Panc1 (cell line): ENCODE data around the gene NTNG2. TPM values are rescaled to one million over a fixed set of nuclear protein-coding genes. Genes with fewer than 3 reads are reported as not detected.

Experiments used
- ATAC-seq: fragments of 200-7000 bp; cut with Tn5 transposase; 2 replicates; pipeline ENCODE4 v1.9.1; 2020; ENCODE audit warnings: mild to moderate bottlenecking, moderate library complexity
- BruUV-seq: library from RNA; stranded (reverse); fragments of 400-500 nt; replicated peaks from 2 replicates; lab custom pipeline; 2021; lab: Mats Ljungman, UMichigan
- CTCF ChIA-PET: fragments of 300-600 bp; sonication (Branson Sonifier 250); formaldehyde crosslinking; loops from one replicate; lab custom pipeline; 2022; ENCODE audit warnings: antibody characterized with exemption; lab: Charles Lee
- POLR2A ChIA-PET: fragments of 300-600 bp; sonication (Branson Sonifier 250); formaldehyde crosslinking; loops from one replicate; lab custom pipeline; 2022; ENCODE audit warnings: antibody characterized with exemption; lab: Charles Lee
- DNase-seq: peaks from one replicate; pipeline ENCODE4 v3.0.0-alpha.2; 2010; ENCODE audit warnings: low read depth, low spot score
- H3K27ac ChIP-seq: 2 replicates; pipeline ENCODE4 v1.5.1; 2011; ENCODE audit warnings: mild to moderate bottlenecking, low read length, inconsistent platforms
- H3K27me3 ChIP-seq: fragments of 200-500 bp; sonication (Bioruptor generic); 2 replicates; pipeline ENCODE4 v1.6.0; 2014; ENCODE audit warnings: low read length, inconsistent platforms; ENCODE audit not compliant: control insufficient read depth, insufficient read depth
- H3K36me3 ChIP-seq: fragments of 200-500 bp; sonication (Bioruptor generic); 2 replicates; pipeline ENCODE4 v1.5.1; 2014; ENCODE audit warnings: inconsistent platforms, mild to moderate bottlenecking, low read length, moderate library complexity; ENCODE audit not compliant: control insufficient read depth, insufficient read depth
- H3K4me1 ChIP-seq: 2 replicates; pipeline ENCODE4 v1.5.1; 2011; ENCODE audit warnings: inconsistent platforms, mild to moderate bottlenecking, low read length, moderate library complexity; ENCODE audit not compliant: control insufficient read depth, insufficient read depth
- H3K4me3 ChIP-seq, 2 experiments: 2 replicates each; pipeline ENCODE4 v1.5.1; 2011 to 2012; ENCODE audit warnings: low read depth in 2 of 2, low read length in 2 of 2, mild to moderate bottlenecking in 2 of 2, inconsistent platforms in 1 of 2, moderate library complexity in 1 of 2
- H3K9me3 ChIP-seq: fragments of 200-500 bp; sonication (Bioruptor generic); 2 replicates; pipeline ENCODE4 v1.5.1; 2014; ENCODE audit warnings: low read depth, mild to moderate bottlenecking, inconsistent platforms, low read length, moderate library complexity; ENCODE audit not compliant: control insufficient read depth, insufficient read depth
- POLR2AphosphoS5 ChIP-seq: IDR thresholded peaks from 2 replicates; pipeline ENCODE4 v1.6.1; 2012; ENCODE audit warnings: mild to moderate bottlenecking, low read depth, low read length, moderate library complexity
- SIN3A ChIP-seq: IDR thresholded peaks from 2 replicates; pipeline ENCODE4 v1.6.1; 2012; ENCODE audit warnings: low read depth, mild to moderate bottlenecking, low read length, moderate library complexity, borderline replicate concordance; ENCODE audit not compliant: insufficient read depth
- TCF7L2 ChIP-seq: IDR thresholded peaks from 2 replicates; pipeline ENCODE4 v1.6.1; 2011; ENCODE audit warnings: mild to moderate bottlenecking, low read depth, low read length, inconsistent platforms
- in situ Hi-C: cut with HindIII; loops from 2 replicates; pipeline ENCODE4 v1.10.0; 2016; ENCODE audit warnings: low sequenced_read_pairs, low pct_unique_long_range_greater_than_20kb
- intact Hi-C: fragments of 100-400 bp; cut with micrococcal nuclease; formaldehyde crosslinking; loops from one replicate; pipeline ENCODE4 v1.10.0; 2022; ENCODE audit not compliant: unreplicated experiment
- total RNA-seq: library from RNA; stranded (reverse); gene quantifications from one replicate; pipeline ENCODE4 v1.2.1, GENCODE V29; 2021; ENCODE audit not compliant: unreplicated experiment
- TF ChIP-seq, protein P1 (sequence below): fragments of 450-650 bp; IDR thresholded peaks from 2 replicates; pipeline ENCODE4 v1.5.1; 2017; ENCODE audit warnings: mild to moderate bottlenecking
- TF ChIP-seq, protein P2 (sequence below), 2 experiments: IDR thresholded peaks; 2 replicates each; pipeline ENCODE4 v1.6.1; 2011 to 2012; ENCODE audit warnings: low read depth in 2 of 2, control low read depth in 1 of 2, low read length in 1 of 2, mild to moderate bottlenecking in 1 of 2, moderate library complexity in 1 of 2; ENCODE audit not compliant: insufficient read depth in 1 of 2

Gene NTNG2
- total RNA-seq, 1 experiment from 2014 or later = 5.1 TPM

DNA sequence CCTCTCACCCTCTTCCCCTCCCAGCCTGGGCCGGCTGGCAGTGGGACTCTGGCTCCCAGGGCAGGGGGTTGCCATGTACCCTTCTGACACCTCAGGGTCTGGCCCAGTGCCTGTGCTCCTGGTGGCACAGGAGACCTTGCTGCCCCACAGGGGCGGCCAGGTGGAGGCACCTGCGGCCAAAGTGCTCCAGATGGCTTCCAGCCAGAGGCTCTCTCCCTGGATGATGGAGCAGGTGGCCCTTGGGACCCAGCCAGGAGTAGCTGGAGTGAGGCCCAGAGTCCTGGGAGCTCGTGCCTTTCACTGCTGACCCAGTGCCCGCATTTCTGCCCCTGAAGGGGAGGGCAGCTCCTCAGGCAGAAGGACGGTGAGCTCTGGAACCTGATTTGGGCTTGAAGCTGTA is 87.3 kb downstream of the NTNG2 start:
- ChIA-PET CTCF (no interaction called here), POLR2A (no interaction called here)
- H3K9me3 ChIP-seq = no peaks in the 10 kb centered on the region
- no peak overlapping the region for H3K27ac ChIP-seq
- H3K4me3 ChIP-seq = no peak overlapping the region
- DNase-seq (no peak), ATAC-seq (no peak)
- BruUV-seq = no TSS peak
- no peaks in the 10 kb centered on the region for H3K27me3 ChIP-seq
- intact Hi-C loops (no loop called here), in situ Hi-C loops (no loop called here)
- H3K36me3 ChIP-seq = no peaks in the 10 kb centered on the region
- TF ChIP-seq TCF7L2 (no peak), POLR2AphosphoS5 (no peak), SIN3A (no peak)
- TF ChIP-seq, protein P1, sequence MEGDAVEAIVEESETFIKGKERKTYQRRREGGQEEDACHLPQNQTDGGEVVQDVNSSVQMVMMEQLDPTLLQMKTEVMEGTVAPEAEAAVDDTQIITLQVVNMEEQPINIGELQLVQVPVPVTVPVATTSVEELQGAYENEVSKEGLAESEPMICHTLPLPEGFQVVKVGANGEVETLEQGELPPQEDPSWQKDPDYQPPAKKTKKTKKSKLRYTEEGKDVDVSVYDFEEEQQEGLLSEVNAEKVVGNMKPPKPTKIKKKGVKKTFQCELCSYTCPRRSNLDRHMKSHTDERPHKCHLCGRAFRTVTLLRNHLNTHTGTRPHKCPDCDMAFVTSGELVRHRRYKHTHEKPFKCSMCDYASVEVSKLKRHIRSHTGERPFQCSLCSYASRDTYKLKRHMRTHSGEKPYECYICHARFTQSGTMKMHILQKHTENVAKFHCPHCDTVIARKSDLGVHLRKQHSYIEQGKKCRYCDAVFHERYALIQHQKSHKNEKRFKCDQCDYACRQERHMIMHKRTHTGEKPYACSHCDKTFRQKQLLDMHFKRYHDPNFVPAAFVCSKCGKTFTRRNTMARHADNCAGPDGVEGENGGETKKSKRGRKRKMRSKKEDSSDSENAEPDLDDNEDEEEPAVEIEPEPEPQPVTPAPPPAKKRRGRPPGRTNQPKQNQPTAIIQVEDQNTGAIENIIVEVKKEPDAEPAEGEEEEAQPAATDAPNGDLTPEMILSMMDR = no peak
- TF ChIP-seq, protein P2, sequence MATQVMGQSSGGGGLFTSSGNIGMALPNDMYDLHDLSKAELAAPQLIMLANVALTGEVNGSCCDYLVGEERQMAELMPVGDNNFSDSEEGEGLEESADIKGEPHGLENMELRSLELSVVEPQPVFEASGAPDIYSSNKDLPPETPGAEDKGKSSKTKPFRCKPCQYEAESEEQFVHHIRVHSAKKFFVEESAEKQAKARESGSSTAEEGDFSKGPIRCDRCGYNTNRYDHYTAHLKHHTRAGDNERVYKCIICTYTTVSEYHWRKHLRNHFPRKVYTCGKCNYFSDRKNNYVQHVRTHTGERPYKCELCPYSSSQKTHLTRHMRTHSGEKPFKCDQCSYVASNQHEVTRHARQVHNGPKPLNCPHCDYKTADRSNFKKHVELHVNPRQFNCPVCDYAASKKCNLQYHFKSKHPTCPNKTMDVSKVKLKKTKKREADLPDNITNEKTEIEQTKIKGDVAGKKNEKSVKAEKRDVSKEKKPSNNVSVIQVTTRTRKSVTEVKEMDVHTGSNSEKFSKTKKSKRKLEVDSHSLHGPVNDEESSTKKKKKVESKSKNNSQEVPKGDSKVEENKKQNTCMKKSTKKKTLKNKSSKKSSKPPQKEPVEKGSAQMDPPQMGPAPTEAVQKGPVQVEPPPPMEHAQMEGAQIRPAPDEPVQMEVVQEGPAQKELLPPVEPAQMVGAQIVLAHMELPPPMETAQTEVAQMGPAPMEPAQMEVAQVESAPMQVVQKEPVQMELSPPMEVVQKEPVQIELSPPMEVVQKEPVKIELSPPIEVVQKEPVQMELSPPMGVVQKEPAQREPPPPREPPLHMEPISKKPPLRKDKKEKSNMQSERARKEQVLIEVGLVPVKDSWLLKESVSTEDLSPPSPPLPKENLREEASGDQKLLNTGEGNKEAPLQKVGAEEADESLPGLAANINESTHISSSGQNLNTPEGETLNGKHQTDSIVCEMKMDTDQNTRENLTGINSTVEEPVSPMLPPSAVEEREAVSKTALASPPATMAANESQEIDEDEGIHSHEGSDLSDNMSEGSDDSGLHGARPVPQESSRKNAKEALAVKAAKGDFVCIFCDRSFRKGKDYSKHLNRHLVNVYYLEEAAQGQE (IDR thresholded peaks at IDR 0.05; ENCODE audit: insufficient read depth in 1 of 2, low read depth in 2 of 2, low read length in 1 of 2) = no peak
- H3K4me1 ChIP-seq = no peaks in the 10 kb centered on the region; the same call in 1 of the 2 replicates

DNA sequence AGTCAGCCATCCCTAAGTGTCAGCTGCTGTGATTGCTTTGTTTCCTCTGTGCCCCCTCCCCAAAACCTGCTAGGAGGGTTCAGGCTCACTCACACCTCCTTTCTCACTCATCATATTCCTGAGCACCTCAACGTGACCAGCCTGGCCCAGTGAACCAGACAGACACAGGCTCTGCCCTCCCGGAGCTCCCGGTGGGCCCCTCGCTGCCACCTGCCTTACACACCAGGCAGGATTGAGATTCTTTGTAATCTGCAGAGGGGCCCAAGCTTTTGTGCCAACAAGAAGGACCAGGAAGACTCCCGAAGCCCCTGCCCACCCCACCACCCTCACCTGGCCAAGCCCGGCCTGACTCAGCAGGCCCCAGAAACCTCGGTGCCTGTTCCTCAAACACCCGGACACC is 87.8 kb downstream of the NTNG2 start:
- BruUV-seq = no TSS peak
- no peaks in the 10 kb centered on the region for H3K36me3 ChIP-seq
- no peaks in the 10 kb centered on the region for H3K27me3 ChIP-seq
- ATAC-seq (no peak), DNase-seq (no peak)
- no peaks in the 10 kb centered on the region; the same call in 1 of the 2 replicates for H3K4me1 ChIP-seq
- in situ Hi-C loops (no loop called here), intact Hi-C loops (loop anchor here (5.0 kb wide), 1 partner anchor 487 kb away; no protein-coding TSS in a partner anchor)
- H3K4me3 ChIP-seq = no peak overlapping the region
- ChIA-PET POLR2A (no interaction called here), CTCF (no interaction called here)
- TF ChIP-seq POLR2AphosphoS5 = no peak
- no peak for TF ChIP-seq SIN3A
- TF ChIP-seq, protein P1 = no peak
- TF ChIP-seq, protein P2 (IDR thresholded peaks at IDR 0.05; ENCODE audit: insufficient read depth in 1 of 2, low read depth in 2 of 2, low read length in 1 of 2) = no peak
- TF ChIP-seq TCF7L2 = no peak
- H3K27ac ChIP-seq = no peak overlapping the region
- no peaks in the 10 kb centered on the region for H3K9me3 ChIP-seq
